ENCODE measurements around the gene FHOD3. TPM values are rescaled to one million over a fixed set of nuclear protein-coding genes. Genes with fewer than 3 reads are reported as not detected.

FHOD3 gene
- total RNA-seq, 1 donor from 2014 or later, result 16.3 TPM

DNA sequence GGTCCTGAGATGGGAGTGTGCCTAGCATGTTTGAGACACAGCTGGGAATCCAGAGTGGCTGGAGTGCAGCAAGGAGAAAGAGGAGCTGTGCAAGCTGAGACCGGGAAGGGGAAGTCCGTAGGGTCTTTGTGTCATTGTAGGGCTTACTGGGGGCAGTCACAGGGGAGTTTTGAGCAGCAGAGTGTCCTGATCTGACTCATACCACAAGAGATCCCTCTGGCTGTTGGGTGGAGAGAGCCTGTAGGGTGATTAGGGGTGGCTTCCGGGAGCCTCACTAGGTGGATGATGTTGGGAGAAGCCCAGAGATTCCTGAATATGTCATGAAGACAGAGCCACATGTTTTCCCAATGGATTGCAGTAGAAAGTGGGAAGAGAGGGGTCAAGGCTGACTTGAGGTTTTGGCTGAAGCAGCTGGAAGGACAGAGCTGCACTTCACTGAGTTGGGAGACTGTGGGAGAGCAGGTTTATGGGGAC lies 30.9 kb downstream of the FHOD3 start:
- TF ChIP-seq, protein P1, sequence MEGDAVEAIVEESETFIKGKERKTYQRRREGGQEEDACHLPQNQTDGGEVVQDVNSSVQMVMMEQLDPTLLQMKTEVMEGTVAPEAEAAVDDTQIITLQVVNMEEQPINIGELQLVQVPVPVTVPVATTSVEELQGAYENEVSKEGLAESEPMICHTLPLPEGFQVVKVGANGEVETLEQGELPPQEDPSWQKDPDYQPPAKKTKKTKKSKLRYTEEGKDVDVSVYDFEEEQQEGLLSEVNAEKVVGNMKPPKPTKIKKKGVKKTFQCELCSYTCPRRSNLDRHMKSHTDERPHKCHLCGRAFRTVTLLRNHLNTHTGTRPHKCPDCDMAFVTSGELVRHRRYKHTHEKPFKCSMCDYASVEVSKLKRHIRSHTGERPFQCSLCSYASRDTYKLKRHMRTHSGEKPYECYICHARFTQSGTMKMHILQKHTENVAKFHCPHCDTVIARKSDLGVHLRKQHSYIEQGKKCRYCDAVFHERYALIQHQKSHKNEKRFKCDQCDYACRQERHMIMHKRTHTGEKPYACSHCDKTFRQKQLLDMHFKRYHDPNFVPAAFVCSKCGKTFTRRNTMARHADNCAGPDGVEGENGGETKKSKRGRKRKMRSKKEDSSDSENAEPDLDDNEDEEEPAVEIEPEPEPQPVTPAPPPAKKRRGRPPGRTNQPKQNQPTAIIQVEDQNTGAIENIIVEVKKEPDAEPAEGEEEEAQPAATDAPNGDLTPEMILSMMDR (IDR thresholded peaks at IDR 0.05; ENCODE audit: unreplicated experiment), result no peak
- Mint-ChIP-seq H3K9me3 (no peaks in the 10 kb centered on the region), H3K4me1 (peaks cover 17% of the 10 kb centered on the region), H3K4me3 (no peak overlapping the region), H3K27ac (no peak overlapping the region), H3K27me3 (ENCODE audit: low read depth) (no peaks in the 10 kb centered on the region), H3K36me3 (no peaks in the 10 kb centered on the region)
- DNase-seq (ENCODE audit: low spot score in 2 of 2, unreplicated experiment in 2 of 2), result no peak

DNA sequence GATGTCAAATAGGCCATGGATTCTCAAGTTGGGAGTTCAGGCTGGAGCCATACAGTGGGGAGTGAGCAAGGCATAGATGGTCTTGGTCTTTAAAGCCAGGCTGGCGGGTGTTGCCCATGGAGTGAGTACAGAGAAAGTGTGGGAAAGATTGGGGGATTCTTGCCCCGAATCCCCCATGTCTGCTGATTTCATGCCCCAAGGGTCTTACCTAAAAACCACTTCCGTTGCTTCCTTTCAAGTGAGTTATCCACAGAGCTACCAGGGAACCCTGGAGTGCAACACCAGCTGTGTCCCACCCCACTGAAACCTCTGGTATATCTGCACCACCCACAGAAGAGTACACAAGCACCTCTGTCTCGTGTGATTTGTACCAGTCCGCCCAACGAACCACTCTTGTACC lies 31.4 kb downstream of the FHOD3 start:
- TF ChIP-seq, protein P1 (IDR thresholded peaks at IDR 0.05; ENCODE audit: unreplicated experiment), result no peak
- no peak for DNase-seq (ENCODE audit: low spot score in 2 of 2, unreplicated experiment in 2 of 2)
- Mint-ChIP-seq H3K27me3 (ENCODE audit: low read depth) (no peaks in the 10 kb centered on the region), H3K4me1 (peaks cover 17% of the 10 kb centered on the region), H3K9me3 (no peaks in the 10 kb centered on the region), H3K36me3 (no peaks in the 10 kb centered on the region), H3K4me3 (no peak overlapping the region), H3K27ac (no peak overlapping the region)

DNA sequence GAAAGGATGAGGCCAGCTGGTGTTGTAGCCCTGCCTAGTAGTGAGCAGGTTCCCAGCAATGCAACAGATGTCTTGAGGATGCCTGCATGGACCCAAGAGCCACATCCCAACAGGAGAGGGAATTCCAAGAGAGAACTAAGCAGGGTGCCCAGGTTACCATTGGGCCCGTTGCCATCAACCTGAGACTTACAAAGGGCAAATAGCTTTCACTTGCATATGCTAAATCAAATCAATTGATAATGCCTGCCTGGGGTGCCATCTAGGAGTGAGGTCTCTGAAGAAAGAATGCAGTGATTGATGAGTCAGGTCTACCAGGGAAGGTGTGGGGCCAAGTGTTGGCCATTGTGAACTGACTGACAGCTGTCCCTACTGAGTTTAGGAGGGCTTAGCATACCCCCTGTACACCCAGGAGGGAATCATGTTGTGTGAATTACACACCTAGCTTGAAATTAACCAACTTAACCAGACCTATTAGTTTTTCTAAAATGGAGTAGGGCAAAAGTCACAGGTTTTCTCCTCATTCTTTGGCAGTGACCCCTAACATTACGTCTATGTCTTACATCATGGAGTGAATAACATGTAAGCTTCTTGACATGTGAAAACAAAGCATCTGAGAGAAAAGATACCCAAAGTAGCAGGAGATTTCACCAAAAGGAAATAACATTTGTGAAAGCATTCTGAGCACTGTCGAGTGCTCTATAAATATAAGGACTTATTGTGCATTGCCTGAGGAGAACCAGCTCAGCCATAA lies 32.3 kb downstream of the FHOD3 start:
- Mint-ChIP-seq H3K27ac (no peak overlapping the region), H3K36me3 (no peaks in the 10 kb centered on the region), H3K4me1 (peaks cover 17% of the 10 kb centered on the region), H3K4me3 (no peak overlapping the region), H3K27me3 (ENCODE audit: low read depth) (no peaks in the 10 kb centered on the region), H3K9me3 (no peaks in the 10 kb centered on the region)
- TF ChIP-seq, protein P1 (IDR thresholded peaks at IDR 0.05; ENCODE audit: unreplicated experiment), result no peak
- no peak for DNase-seq (ENCODE audit: low spot score in 2 of 2, unreplicated experiment in 2 of 2)

DNA sequence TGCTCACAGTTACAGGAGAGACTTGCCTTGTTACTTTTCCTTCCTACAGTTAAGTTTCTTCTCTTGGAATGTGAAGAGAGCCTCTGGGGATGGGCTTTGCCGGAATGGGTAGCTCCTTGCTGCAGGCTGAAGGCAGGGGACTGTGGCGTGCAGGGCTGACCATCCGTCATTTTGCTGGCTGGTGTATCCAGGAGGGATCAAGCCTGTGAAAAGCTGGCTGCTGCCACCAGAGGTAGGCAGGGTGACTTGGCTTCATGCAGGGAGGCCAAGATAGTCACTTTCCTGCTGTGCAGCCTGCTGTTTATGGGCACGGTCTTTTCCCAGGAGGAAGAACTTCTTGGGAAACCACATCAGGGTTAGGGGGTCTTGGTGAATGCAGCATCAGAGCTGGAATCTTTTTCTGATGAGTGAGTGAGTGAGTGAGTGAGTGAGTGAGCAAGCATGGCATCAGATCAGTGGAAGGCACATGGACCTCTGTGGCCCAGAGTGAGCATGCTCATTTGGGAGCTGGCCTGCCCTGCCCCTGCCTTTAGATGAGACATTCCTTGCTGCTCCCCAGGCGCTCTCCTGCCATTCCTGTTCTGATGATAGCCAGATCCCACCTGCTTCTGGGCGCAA lies 33.0 kb downstream of the FHOD3 start:
- no peak overlapping the region for H3K4me3 Mint-ChIP-seq
- H3K4me1 Mint-ChIP-seq, result peaks cover 17% of the 10 kb centered on the region
- H3K36me3 Mint-ChIP-seq, result no peaks in the 10 kb centered on the region
- H3K27me3 Mint-ChIP-seq (ENCODE audit: low read depth), result no peaks in the 10 kb centered on the region
- TF ChIP-seq, protein P1 (IDR thresholded peaks at IDR 0.05; ENCODE audit: unreplicated experiment), result no peak
- no peaks in the 10 kb centered on the region for H3K9me3 Mint-ChIP-seq
- no peak overlapping the region for H3K27ac Mint-ChIP-seq
- DNase-seq (ENCODE audit: low spot score in 2 of 2, unreplicated experiment in 2 of 2), result no peak

DNA sequence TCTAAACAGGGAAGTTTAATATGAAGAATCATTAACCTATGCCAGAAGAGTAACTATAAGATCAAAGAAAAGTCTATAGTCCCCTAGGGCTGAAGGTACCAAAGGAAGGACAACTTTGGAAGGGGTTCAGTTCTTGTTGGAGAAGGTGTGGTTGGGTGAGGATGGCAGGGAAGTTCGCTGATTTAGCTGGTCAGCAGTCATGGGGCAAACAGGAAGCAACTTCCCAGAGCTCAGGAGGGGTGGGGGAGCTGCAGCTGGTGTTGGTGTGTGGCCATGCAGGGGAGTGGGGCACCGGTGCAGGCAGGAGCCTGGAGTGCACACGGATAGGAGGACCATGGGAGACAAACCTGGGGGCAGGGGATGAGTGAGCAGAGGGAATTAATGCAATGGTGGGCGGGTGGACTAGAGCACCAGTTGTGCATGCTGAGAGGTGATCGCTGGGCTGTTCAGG lies 34.0 kb downstream of the FHOD3 start:
- Mint-ChIP-seq H3K27ac (no peak overlapping the region), H3K36me3 (no peaks in the 10 kb centered on the region), H3K4me3 (no peak overlapping the region), H3K9me3 (no peaks in the 10 kb centered on the region), H3K4me1 (peaks cover 17% of the 10 kb centered on the region), H3K27me3 (ENCODE audit: low read depth) (no peaks in the 10 kb centered on the region)
- TF ChIP-seq, protein P1 (IDR thresholded peaks at IDR 0.05; ENCODE audit: unreplicated experiment), result no peak
- no peak for DNase-seq (ENCODE audit: low spot score in 2 of 2, unreplicated experiment in 2 of 2)
